HepG2 (cell line): ENCODE results near the gene KRTAP1-1. TPM values are rescaled to one million over a fixed set of nuclear protein-coding genes. Genes with fewer than 3 reads are reported as not detected.
A peak's percentile ranks its signal among the peaks of the same experiment; 100 is the strongest.
"Not testable (repeated sequence)": the region's sequence is repeated elsewhere in the genome, so short reads cannot be mapped to it uniquely, and the experiment has no call there.

Experiments
- ASH2L ChIP-seq: fragments of 300-600, 200-600 bp; sonication (generic); IDR thresholded peaks from 2 replicates; pipeline ENCODE4 v1.7.0; 2017; ENCODE audit warnings: low read depth, mild to moderate bottlenecking, moderate library complexity, mixed read lengths, low read length; ENCODE audit not compliant: insufficient read length
- ATF7 ChIP-seq, 2 experiments: fragments of 450-650 bp in 1 of 2; sonication (generic) in 1 of 2; formaldehyde crosslinking in 1 of 2; IDR thresholded peaks; 2 replicates each; pipeline versions ENCODE4 v1.4.0 to v1.6.1; 2016 to 2020; ENCODE audit warnings: antibody characterized with exemption in 1 of 2, mild to moderate bottlenecking in 1 of 2, missing genetic modification reagents in 1 of 2
- HNF4A ChIP-seq: sonication (generic); formaldehyde crosslinking; IDR thresholded peaks from 2 replicates; pipeline ENCODE4 v1.4.0; 2020; ENCODE audit warnings: missing genetic modification reagents
- IRF2 ChIP-seq: IDR thresholded peaks from 2 replicates; pipeline ENCODE4 v1.6.1; 2018; ENCODE audit warnings: missing genetic modification reagents, missing compliant biosample characterization
- NCOR1 ChIP-seq: fragments of 200-600 bp; sonication (generic); IDR thresholded peaks from 2 replicates; pipeline ENCODE4 v1.7.0; 2017; ENCODE audit warnings: antibody characterized with exemption, low read length, borderline replicate concordance
- NR2F6 ChIP-seq, 2 experiments: IDR thresholded peaks; 2 replicates each; pipeline ENCODE4 v1.6.1; 2016; ENCODE audit warnings: antibody characterized with exemption in 1 of 2, mild to moderate bottlenecking in 1 of 2
- SMC3 ChIP-seq: IDR thresholded peaks from 2 replicates; pipeline ENCODE4 v1.6.1; 2011; ENCODE audit warnings: low read length, improper control_type of control experiment
- SOX6 ChIP-seq, 2 experiments: fragments of 450-650 bp in 1 of 2; sonication (generic) in 1 of 2; formaldehyde crosslinking in 1 of 2; IDR thresholded peaks; 2 replicates each; pipeline versions ENCODE4 v1.4.0 to v1.6.1; 2017 to 2020; ENCODE audit warnings: antibody characterized with exemption in 1 of 2, mild to moderate bottlenecking in 1 of 2, missing genetic modification reagents in 1 of 2
- TCF7 ChIP-seq: sonication (generic); IDR thresholded peaks from 2 replicates; pipeline ENCODE4 v1.6.1; 2016; ENCODE audit warnings: antibody characterized with exemption, low read depth
- TCF7L2 ChIP-seq: IDR thresholded peaks from 2 replicates; pipeline ENCODE4 v1.6.1; 2011; ENCODE audit warnings: mild to moderate bottlenecking, low read depth, low read length, moderate library complexity
- TEAD3 ChIP-seq: optimal IDR thresholded peaks from 2 replicates; pipeline ENCODE3; 2016; ENCODE audit warnings: borderline replicate concordance
- ZNF12 ChIP-seq: sonication (generic); formaldehyde crosslinking; IDR thresholded peaks from 2 replicates; pipeline ENCODE4 v1.5.0; 2020; ENCODE audit warnings: missing genetic modification reagents
- polyA plus RNA-seq, 8 experiments: library from polyadenylated mRNA; depleted of rRNA in 3 of 8; stranded (reverse) in 7 of 8; unstranded in 1 of 8; fragments of >200 nt; fragmentation: Illumina TruSeq in 4 of 8; extraction: Trizol in 4 of 8; gene quantifications; 2 replicates each; pipeline versions ENCODE4 v1.2.1 to v1.2.3, GENCODE V29; 2011 to 2016; ENCODE audit warnings: low read depth in 4 of 8, missing spikeins in 1 of 8, mixed read lengths in 1 of 8; ENCODE audit not compliant: insufficient read depth in 1 of 8
- total RNA-seq, 5 experiments: library from RNA; depleted of rRNA; stranded (reverse); fragments of >200 nt; fragmentation: Illumina TruSeq; extraction: Trizol; gene quantifications; 2 replicates each; pipeline ENCODE4 v1.2.3, GENCODE V29; 2016; ENCODE audit warnings: low read depth in 1 of 5
- TF ChIP-seq, protein P1 (sequence below): sonication (generic); formaldehyde crosslinking; IDR thresholded peaks from 2 replicates; pipeline ENCODE4 v1.5.1; 2020; ENCODE audit warnings: mild to moderate bottlenecking, missing genetic modification reagents, moderate library complexity
- TF ChIP-seq, protein P2 (sequence below): IDR thresholded peaks from 2 replicates; pipeline ENCODE4 v1.6.1; 2018; ENCODE audit warnings: missing genetic modification reagents, mild to moderate bottlenecking, missing compliant biosample characterization
- TF ChIP-seq, protein P3 (sequence below), 2 experiments: sonication (generic) in 1 of 2; formaldehyde crosslinking in 1 of 2; IDR thresholded peaks; 2 replicates each; pipeline versions ENCODE4 v1.4.0 to v1.6.1; 2016 to 2020; ENCODE audit warnings: borderline replicate concordance in 1 of 2, low read depth in 1 of 2, mild to moderate bottlenecking in 1 of 2, missing genetic modification reagents in 1 of 2
- TF ChIP-seq, protein P4 (sequence below), 2 experiments: fragments of 450-650 bp in 1 of 2; sonication (generic) in 1 of 2; formaldehyde crosslinking; IDR thresholded peaks; 2 replicates each; pipeline versions ENCODE4 v1.5.0 to v1.8.0; 2020 to 2022; ENCODE audit warnings: mild to moderate bottlenecking in 1 of 2, missing genetic modification reagents in 1 of 2

KRTAP1-1 gene
- total and polyA plus RNA-seq, 2 of the 13 experiments (the other 11 are each of a cell fraction or from before 2014, with no cell fraction given) = not detected

DNA sequence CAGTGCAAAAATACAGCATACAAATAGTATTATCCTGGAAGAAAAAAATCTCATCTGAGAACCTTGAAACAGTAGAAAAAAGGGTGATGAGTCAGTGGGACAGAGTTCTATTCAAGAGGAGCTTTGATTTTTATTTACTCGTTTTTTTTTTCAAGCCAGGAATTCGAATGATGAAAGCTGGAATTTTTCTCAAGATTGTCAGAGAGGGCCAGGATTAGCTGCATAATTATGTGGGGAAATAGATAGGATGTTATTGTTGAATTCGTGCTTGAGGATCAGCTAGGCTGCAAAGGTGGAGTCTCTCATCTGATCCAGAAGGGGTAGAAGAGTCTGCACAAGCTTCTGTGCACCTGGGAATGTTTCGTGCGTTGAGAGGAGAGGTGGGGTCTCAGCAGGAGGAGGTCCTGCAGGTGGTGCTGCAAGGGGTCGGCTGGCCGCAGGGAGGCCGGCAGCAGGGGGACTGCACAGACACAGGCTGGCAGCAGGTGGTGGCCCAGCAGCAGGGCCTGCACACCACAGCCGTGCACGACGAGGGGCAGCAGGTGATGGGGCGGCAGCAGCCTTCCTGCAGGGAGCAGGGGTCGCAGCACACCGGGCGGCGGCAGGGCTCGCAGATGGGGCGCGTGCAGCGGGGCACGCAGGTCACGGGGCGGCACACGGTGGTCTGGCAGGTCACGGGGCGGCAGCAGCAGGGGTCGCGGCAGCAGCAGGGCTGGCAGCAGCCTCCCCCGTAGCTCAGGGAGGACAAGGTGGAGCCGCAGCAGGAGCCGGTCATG is 18.2 kb upstream of the KRTAP1-1 start (continued):
- 0 out of 2 replicates have a peak, but pooled peaks have one; percentile 45 for TF ChIP-seq ZNF12 (CRISPR knock-in tag)
- TF ChIP-seq NR2F6 (IDR thresholded peaks at IDR 0.05) = peak; percentile 62
- TF ChIP-seq NR2F6 (CRISPR knock-in tag; IDR thresholded peaks at IDR 0.05) = peak; percentile 50; the same call in 1 of the 2 replicates
- peak; percentile 81 for TF ChIP-seq TCF7L2
- peak; percentile 22 for TF ChIP-seq ASH2L
- peak; percentile 73; the same call in 1 of the 2 replicates for TF ChIP-seq IRF2 (CRISPR knock-in tag)
- peak; percentile 49 for TF ChIP-seq HNF4A (CRISPR knock-in tag)
- TF ChIP-seq, protein P1, sequence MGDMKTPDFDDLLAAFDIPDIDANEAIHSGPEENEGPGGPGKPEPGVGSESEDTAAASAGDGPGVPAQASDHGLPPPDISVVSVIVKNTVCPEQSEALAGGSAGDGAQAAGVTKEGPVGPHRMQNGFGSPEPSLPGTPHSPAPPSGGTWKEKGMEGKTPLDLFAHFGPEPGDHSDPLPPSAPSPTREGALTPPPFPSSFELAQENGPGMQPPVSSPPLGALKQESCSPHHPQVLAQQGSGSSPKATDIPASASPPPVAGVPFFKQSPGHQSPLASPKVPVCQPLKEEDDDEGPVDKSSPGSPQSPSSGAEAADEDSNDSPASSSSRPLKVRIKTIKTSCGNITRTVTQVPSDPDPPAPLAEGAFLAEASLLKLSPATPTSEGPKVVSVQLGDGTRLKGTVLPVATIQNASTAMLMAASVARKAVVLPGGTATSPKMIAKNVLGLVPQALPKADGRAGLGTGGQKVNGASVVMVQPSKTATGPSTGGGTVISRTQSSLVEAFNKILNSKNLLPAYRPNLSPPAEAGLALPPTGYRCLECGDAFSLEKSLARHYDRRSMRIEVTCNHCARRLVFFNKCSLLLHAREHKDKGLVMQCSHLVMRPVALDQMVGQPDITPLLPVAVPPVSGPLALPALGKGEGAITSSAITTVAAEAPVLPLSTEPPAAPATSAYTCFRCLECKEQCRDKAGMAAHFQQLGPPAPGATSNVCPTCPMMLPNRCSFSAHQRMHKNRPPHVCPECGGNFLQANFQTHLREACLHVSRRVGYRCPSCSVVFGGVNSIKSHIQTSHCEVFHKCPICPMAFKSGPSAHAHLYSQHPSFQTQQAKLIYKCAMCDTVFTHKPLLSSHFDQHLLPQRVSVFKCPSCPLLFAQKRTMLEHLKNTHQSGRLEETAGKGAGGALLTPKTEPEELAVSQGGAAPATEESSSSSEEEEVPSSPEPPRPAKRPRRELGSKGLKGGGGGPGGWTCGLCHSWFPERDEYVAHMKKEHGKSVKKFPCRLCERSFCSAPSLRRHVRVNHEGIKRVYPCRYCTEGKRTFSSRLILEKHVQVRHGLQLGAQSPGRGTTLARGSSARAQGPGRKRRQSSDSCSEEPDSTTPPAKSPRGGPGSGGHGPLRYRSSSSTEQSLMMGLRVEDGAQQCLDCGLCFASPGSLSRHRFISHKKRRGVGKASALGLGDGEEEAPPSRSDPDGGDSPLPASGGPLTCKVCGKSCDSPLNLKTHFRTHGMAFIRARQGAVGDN = peak; percentile 79
- peak; percentile 79; the same call in 1 of the 2 replicates for TF ChIP-seq NCOR1
- TF ChIP-seq, protein P2, sequence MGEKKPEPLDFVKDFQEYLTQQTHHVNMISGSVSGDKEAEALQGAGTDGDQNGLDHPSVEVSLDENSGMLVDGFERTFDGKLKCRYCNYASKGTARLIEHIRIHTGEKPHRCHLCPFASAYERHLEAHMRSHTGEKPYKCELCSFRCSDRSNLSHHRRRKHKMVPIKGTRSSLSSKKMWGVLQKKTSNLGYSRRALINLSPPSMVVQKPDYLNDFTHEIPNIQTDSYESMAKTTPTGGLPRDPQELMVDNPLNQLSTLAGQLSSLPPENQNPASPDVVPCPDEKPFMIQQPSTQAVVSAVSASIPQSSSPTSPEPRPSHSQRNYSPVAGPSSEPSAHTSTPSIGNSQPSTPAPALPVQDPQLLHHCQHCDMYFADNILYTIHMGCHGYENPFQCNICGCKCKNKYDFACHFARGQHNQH = 0 out of 2 replicates have a peak, but pooled peaks have one; percentile 24
- not testable (repeated sequence) for TF ChIP-seq SOX6 (IDR thresholded peaks at IDR 0.05); ATF7 (CRISPR knock-in tag; IDR thresholded peaks at IDR 0.05)
- TF ChIP-seq SOX6 (CRISPR knock-in tag; IDR thresholded peaks at IDR 0.05) = peak; percentile 80
- peak; percentile 97 for TF ChIP-seq TCF7
- TF ChIP-seq TEAD3 (CRISPR knock-in tag) = peak; percentile 98
- TF ChIP-seq, protein P3, sequence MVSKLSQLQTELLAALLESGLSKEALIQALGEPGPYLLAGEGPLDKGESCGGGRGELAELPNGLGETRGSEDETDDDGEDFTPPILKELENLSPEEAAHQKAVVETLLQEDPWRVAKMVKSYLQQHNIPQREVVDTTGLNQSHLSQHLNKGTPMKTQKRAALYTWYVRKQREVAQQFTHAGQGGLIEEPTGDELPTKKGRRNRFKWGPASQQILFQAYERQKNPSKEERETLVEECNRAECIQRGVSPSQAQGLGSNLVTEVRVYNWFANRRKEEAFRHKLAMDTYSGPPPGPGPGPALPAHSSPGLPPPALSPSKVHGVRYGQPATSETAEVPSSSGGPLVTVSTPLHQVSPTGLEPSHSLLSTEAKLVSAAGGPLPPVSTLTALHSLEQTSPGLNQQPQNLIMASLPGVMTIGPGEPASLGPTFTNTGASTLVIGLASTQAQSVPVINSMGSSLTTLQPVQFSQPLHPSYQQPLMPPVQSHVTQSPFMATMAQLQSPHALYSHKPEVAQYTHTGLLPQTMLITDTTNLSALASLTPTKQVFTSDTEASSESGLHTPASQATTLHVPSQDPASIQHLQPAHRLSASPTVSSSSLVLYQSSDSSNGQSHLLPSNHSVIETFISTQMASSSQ (IDR thresholded peaks at IDR 0.05; ENCODE audit: low read depth) = not testable (repeated sequence)
- TF ChIP-seq, protein P3 (CRISPR knock-in tag; IDR thresholded peaks at IDR 0.05; ENCODE audit: borderline replicate concordance) = peak; percentile 36; the same call in 1 of the 2 replicates
- TF ChIP-seq, protein P4, sequence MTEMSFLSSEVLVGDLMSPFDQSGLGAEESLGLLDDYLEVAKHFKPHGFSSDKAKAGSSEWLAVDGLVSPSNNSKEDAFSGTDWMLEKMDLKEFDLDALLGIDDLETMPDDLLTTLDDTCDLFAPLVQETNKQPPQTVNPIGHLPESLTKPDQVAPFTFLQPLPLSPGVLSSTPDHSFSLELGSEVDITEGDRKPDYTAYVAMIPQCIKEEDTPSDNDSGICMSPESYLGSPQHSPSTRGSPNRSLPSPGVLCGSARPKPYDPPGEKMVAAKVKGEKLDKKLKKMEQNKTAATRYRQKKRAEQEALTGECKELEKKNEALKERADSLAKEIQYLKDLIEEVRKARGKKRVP (CRISPR knock-in tag; IDR thresholded peaks at IDR 0.05) = peak in 1 of 2 experiments; percentile 81; a peak in 2 of 4 replicates
- TF ChIP-seq SMC3 = peak; percentile 18; the same call in 1 of the 2 replicates
- TF ChIP-seq ATF7 (IDR thresholded peaks at IDR 0.05) = peak; percentile 14; the same call in 1 of the 2 replicates
